Left lung (tissue), 10 donors: Measurements from ENCODE around the gene SLIT3. TPM values are rescaled to one million over a fixed set of nuclear protein-coding genes. Genes with fewer than 3 reads are reported as not detected.

ENCODE experiments used
- ATAC-seq: fragments of 200-7000 bp; cut with Tn5 transposase; one replicate; pipeline ENCODE4 v1.9.1; 2020; ENCODE audit warnings: moderate library complexity
- DNase-seq, 4 donors: peaks; one replicate each; pipeline ENCODE4 v3.0.0-alpha.2; 2013 to 2020
- H3K27ac ChIP-seq, 2 donors: fragments of 200-600 bp; sonication (generic) in 1 of 2; one replicate each; pipeline versions ENCODE4 v1.5.0 to v1.8.0; 2020 to 2021
- H3K27me3 ChIP-seq, 2 donors: fragments of 200-600 bp; sonication (generic) in 1 of 2; one replicate each; pipeline versions ENCODE4 v1.5.0 to v1.8.0; 2020 to 2021
- H3K36me3 ChIP-seq, 2 donors: fragments of 200-600 bp; sonication (generic) in 1 of 2; one replicate each; pipeline versions ENCODE4 v1.5.0 to v1.8.0; 2020 to 2021
- H3K4me1 ChIP-seq, 2 donors: fragments of 200-600 bp; one replicate each; pipeline ENCODE4 v1.8.0; 2021
- H3K4me3 ChIP-seq, 2 donors: fragments of 200-600 bp; sonication (generic) in 1 of 2; one replicate each; pipeline versions ENCODE4 v1.5.0 to v1.8.0; 2020 to 2021; ENCODE audit warnings: mild to moderate bottlenecking in 1 of 2
- H3K9me3 ChIP-seq, 2 donors: fragments of 200-600 bp; sonication (generic) in 1 of 2; one replicate each; pipeline versions ENCODE4 v1.5.0 to v1.8.0; 2020 to 2021
- intact Hi-C, 2 donors: fragments of 100-400 bp; cut with DNase I; formaldehyde crosslinking; loops; one replicate each; pipeline versions ENCODE4 v1.11.2 to v1.14.2; 2022
- polyA plus RNA-seq, 6 donors: library from polyadenylated mRNA; unstranded; fragments of 120-200 nt; gene quantifications; one replicate each; pipeline ENCODE4 v1.2.1, GENCODE V29; 2013; ENCODE audit not compliant: insufficient read length in 6 of 6
- total RNA-seq, 2 donors: library from RNA; stranded (reverse); fragmentation: NEBNext Ultra II Directional; extraction: Animal tissue kit (Norgen Biotek cat#: 25700); gene quantifications; one replicate each; pipeline ENCODE4 v1.2.1, GENCODE V29; 2021
- TF ChIP-seq, protein P1 (sequence below), 2 donors: fragments of 200-600 bp; sonication (generic) in 1 of 2; IDR thresholded peaks; one replicate each; pipeline versions ENCODE4 v1.5.0 to v1.8.0; 2021; ENCODE audit warnings: antibody characterized with exemption in 2 of 2
- donor health status: DM: no; HTN: yes; CAD: no.
- donor health status: DM: no; HTN: no; CAD: no.

Gene SLIT3
- total and polyA plus RNA-seq, 8 donors = 37.6 to 77.1 (median 45.9) TPM

GRCh38 chr5:168844922-168845296 lies 456.0 kb downstream of the SLIT3 start:
- Histone ChIP-seq H3K4me3 (no peak overlapping the region), H3K27me3 (peaks cover 9 to 74% of the 10 kb centered on the region in 2 donors), H3K9me3 (no peaks in the 10 kb centered on the region), H3K27ac (no peak overlapping the region), H3K36me3 (no peaks in the 10 kb centered on the region), H3K4me1 (no peaks in the 10 kb centered on the region)
- no peak for DNase-seq
- TF ChIP-seq, protein P1, sequence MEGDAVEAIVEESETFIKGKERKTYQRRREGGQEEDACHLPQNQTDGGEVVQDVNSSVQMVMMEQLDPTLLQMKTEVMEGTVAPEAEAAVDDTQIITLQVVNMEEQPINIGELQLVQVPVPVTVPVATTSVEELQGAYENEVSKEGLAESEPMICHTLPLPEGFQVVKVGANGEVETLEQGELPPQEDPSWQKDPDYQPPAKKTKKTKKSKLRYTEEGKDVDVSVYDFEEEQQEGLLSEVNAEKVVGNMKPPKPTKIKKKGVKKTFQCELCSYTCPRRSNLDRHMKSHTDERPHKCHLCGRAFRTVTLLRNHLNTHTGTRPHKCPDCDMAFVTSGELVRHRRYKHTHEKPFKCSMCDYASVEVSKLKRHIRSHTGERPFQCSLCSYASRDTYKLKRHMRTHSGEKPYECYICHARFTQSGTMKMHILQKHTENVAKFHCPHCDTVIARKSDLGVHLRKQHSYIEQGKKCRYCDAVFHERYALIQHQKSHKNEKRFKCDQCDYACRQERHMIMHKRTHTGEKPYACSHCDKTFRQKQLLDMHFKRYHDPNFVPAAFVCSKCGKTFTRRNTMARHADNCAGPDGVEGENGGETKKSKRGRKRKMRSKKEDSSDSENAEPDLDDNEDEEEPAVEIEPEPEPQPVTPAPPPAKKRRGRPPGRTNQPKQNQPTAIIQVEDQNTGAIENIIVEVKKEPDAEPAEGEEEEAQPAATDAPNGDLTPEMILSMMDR (IDR thresholded peaks at IDR 0.05) = no peak
- no peak for ATAC-seq
- intact Hi-C loops = no loop called here

- no peaks in the 10 kb centered on the region for H3K4me1 ChIP-seq
- no peak overlapping the region for H3K4me3 ChIP-seq
- no peaks in the 10 kb centered on the region for H3K9me3 ChIP-seq
- no peak for DNase-seq
- ATAC-seq = no peak
- TF ChIP-seq, protein P1 (IDR thresholded peaks at IDR 0.05) = no peak
- peaks cover 9 to 74% of the 10 kb centered on the region in 2 donors for H3K27me3 ChIP-seq
- intact Hi-C loops = no loop called here
- H3K36me3 ChIP-seq = no peaks in the 10 kb centered on the region
- H3K27ac ChIP-seq = no peak overlapping the region
Observed at GRCh38 chr5:168844016-168844921, 456.7 kb downstream of the SLIT3 start.

- intact Hi-C loops = no loop called here
- TF ChIP-seq, protein P1 (IDR thresholded peaks at IDR 0.05) = no peak
- H3K36me3 ChIP-seq = no peaks in the 10 kb centered on the region
- no peak for DNase-seq
- H3K27me3 ChIP-seq = peaks cover 9 to 71% of the 10 kb centered on the region in 2 donors
- no peak for ATAC-seq
- no peaks in the 10 kb centered on the region for H3K9me3 ChIP-seq
- H3K27ac ChIP-seq = no peak overlapping the region
- no peak overlapping the region for H3K4me3 ChIP-seq
- H3K4me1 ChIP-seq = no peaks in the 10 kb centered on the region
Observed at GRCh38 chr5:168843277-168844015, 457.5 kb downstream of the SLIT3 start.

DNA sequence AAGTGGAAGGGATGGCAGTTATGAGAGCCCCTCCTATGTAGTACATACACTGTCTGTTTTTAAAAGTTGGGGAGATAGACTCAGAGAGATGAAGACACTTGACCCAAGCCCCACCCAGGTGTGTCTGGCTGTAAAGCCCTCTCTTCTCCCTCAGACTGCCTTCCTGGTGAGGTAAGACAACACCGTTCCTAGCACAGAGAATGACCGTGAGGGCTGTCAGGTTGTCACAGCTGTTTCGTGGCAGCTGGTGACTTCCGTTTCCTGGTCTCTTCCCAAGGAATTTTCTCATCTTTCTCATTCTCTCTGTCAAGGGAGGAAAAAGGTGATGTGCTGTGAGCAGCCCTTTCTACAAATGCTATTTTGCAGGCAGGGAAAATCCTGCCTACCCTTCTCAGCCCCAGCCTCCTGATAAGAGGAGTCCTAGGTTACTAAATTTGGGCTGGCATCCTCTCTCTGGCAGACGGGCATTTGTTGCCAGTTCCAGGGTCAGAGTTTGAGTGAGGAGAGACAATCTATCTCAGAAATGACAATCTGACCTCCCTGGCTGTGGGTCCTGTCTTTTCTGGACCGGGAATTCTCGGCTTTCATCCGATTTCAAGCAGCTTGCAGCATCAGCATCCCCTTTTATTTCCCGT lies 458.3 kb downstream of the SLIT3 start:
- Histone ChIP-seq H3K27ac (no peak overlapping the region), H3K4me1 (no peaks in the 10 kb centered on the region), H3K27me3 (peaks cover 7 to 65% of the 10 kb centered on the region in 2 donors), H3K9me3 (no peaks in the 10 kb centered on the region), H3K36me3 (no peaks in the 10 kb centered on the region), H3K4me3 (no peak overlapping the region)
- intact Hi-C loops = no loop called here
- TF ChIP-seq, protein P1 (IDR thresholded peaks at IDR 0.05) = no peak
- DNase-seq (no peak), ATAC-seq (no peak)

- H3K27ac ChIP-seq = no peak overlapping the region
- H3K4me3 ChIP-seq = no peak overlapping the region
- TF ChIP-seq, protein P1 (IDR thresholded peaks at IDR 0.05) = no peak
- peaks cover 0 to 60% of the 10 kb centered on the region in 2 donors for H3K27me3 ChIP-seq
- H3K9me3 ChIP-seq = no peaks in the 10 kb centered on the region
- ATAC-seq = no peak
- no peaks in the 10 kb centered on the region for H3K36me3 ChIP-seq
- DNase-seq = no peak
- intact Hi-C loops = no loop called here
- no peaks in the 10 kb centered on the region for H3K4me1 ChIP-seq
Observed at GRCh38 chr5:168837852-168838251, 463.1 kb downstream of the SLIT3 start.
